ENCODE measurements around the gene SLC25A38. TPM values are rescaled to one million over a fixed set of nuclear protein-coding genes. Genes with fewer than 3 reads are reported as not detected.

Gene SLC25A38
- total RNA-seq, 1 experiment from 2014 or later, result 37.7 TPM

DNA sequence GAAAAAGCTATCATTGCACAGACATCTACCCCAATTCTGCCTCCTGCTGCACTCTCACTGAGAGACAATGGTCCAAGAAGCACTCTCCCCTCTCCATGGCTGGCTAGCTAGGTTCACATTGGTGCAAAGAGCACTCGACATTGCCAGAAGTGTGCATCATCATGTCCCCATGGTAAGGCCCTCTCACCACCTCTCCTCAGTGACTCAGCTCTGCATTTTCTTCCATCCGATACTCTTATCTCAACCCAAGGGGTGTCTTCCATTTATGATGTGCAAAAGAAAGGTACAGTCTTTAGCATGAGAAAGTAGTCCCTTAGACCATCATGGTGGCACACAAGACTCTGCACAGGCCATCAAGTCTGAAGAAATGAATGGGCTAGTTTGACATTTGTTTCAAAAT lies 37.4 kb downstream of the SLC25A38 start:
- no peak for DNase-seq
- no peak overlapping the region for H3K27ac Mint-ChIP-seq (ENCODE audit: unreplicated experiment)
- H3K4me3 Mint-ChIP-seq (ENCODE audit: unreplicated experiment), result no peak overlapping the region
- intact Hi-C loops (cut with micrococcal nuclease; ENCODE audit: unreplicated experiment), result no loop called here
- no peaks in the 10 kb centered on the region for H3K27me3 Mint-ChIP-seq (ENCODE audit: insufficient read depth, unreplicated experiment)
- ChIA-PET POLR2A (no interaction called here), CTCF (no interaction called here)
- Histone ChIP-seq H3K4me1 (peaks cover 6% of the 10 kb centered on the region; the same call in 1 of the 2 replicates), H3K4me3 (ENCODE audit: low read depth, low read length) (no peak overlapping the region), H3K36me3 (ENCODE audit: control insufficient read depth, insufficient read depth, low read length) (no peaks in the 10 kb centered on the region), H3K27me3 (replicated peaks; ENCODE audit: control insufficient read depth, insufficient read depth, low read length) (no peaks in the 10 kb centered on the region), H3K9me3 (no peaks in the 10 kb centered on the region)
- peaks cover 8% of the 10 kb centered on the region for H3K4me1 Mint-ChIP-seq (ENCODE audit: low read depth, unreplicated experiment)
- TF ChIP-seq, protein P1, sequence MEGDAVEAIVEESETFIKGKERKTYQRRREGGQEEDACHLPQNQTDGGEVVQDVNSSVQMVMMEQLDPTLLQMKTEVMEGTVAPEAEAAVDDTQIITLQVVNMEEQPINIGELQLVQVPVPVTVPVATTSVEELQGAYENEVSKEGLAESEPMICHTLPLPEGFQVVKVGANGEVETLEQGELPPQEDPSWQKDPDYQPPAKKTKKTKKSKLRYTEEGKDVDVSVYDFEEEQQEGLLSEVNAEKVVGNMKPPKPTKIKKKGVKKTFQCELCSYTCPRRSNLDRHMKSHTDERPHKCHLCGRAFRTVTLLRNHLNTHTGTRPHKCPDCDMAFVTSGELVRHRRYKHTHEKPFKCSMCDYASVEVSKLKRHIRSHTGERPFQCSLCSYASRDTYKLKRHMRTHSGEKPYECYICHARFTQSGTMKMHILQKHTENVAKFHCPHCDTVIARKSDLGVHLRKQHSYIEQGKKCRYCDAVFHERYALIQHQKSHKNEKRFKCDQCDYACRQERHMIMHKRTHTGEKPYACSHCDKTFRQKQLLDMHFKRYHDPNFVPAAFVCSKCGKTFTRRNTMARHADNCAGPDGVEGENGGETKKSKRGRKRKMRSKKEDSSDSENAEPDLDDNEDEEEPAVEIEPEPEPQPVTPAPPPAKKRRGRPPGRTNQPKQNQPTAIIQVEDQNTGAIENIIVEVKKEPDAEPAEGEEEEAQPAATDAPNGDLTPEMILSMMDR (IDR thresholded peaks at IDR 0.05; ENCODE audit: insufficient read depth in 1 of 2, low read depth in 1 of 2, low read length in 1 of 2, severe bottlenecking in 1 of 2, unreplicated experiment in 1 of 2), result no peak
- H3K36me3 Mint-ChIP-seq (ENCODE audit: insufficient read depth, unreplicated experiment), result peaks cover 10% of the 10 kb centered on the region
- H3K9me3 Mint-ChIP-seq (ENCODE audit: unreplicated experiment), result no peaks in the 10 kb centered on the region
- no TSS peak for BruUV-seq (replicated peaks)

DNA sequence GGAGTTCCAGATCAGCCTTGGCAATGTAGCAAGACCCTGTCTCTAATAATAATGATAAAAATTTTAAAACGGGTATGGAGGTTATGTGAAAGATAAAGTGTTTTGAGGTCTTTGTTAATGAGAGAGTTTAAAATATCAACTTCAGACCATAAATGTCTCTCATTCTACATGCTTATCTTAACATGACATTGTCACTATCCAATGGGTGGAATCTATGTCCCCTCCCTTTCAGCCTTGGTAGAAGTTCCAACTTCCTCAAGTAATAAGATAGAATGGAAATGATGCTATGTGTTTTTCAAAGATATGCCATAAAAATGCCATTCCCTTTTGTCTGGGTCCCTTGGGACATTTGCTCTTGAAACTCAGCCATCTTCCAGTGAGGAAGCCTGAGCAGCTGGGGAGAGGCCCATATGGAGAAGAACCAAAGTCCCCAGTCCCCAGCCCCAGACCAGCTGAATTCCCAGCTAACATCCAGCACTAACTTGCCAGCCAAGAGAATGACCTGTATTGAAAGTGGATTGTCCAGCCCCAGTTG lies 40.3 kb downstream of the SLC25A38 start:
- Mint-ChIP-seq H3K36me3 (ENCODE audit: insufficient read depth, unreplicated experiment) (no peaks in the 10 kb centered on the region), H3K4me1 (ENCODE audit: low read depth, unreplicated experiment) (no peaks in the 10 kb centered on the region), H3K27me3 (ENCODE audit: insufficient read depth, unreplicated experiment) (no peaks in the 10 kb centered on the region), H3K9me3 (ENCODE audit: unreplicated experiment) (no peaks in the 10 kb centered on the region), H3K4me3 (ENCODE audit: unreplicated experiment) (no peak overlapping the region), H3K27ac (ENCODE audit: unreplicated experiment) (no peak overlapping the region)
- H3K9me3 ChIP-seq, result no peaks in the 10 kb centered on the region
- POLR2A ChIA-PET, result no interaction called here
- DNase-seq, result no peak
- no peak overlapping the region for H3K4me3 ChIP-seq (ENCODE audit: low read depth, low read length)
- H3K36me3 ChIP-seq (ENCODE audit: control insufficient read depth, insufficient read depth, low read length), result no peaks in the 10 kb centered on the region
- no TSS peak for BruUV-seq (replicated peaks)
- TF ChIP-seq, protein P1 (IDR thresholded peaks at IDR 0.05; ENCODE audit: insufficient read depth in 1 of 2, low read depth in 1 of 2, low read length in 1 of 2, severe bottlenecking in 1 of 2, unreplicated experiment in 1 of 2), result no peak
- intact Hi-C loops (cut with micrococcal nuclease; ENCODE audit: unreplicated experiment), result no loop called here
- H3K4me1 ChIP-seq, result peaks cover 6% of the 10 kb centered on the region; the same call in 1 of the 2 replicates
- H3K27me3 ChIP-seq (replicated peaks; ENCODE audit: control insufficient read depth, insufficient read depth, low read length), result no peaks in the 10 kb centered on the region
- CTCF ChIA-PET, result no interaction called here

DNA sequence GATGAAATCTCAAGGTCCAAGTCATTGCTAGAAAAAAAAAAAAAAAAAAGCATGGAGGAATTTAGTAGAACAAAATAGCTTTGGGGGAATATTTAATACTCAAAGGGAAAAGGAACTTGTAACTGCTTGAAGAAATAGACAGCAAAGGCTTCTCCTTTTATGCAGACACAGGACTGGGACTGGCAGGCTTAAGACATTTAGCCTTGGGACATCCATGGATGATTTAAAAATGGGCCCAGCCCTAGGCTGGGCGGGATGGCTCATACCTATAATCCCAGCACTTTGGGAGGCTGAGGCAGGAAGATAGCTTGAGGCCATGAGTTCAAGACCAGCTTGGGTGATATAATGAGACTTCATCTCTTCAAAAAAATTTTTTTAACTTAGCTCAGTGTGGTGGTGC lies 43.1 kb downstream of the SLC25A38 start:
- TF ChIP-seq, protein P1 (IDR thresholded peaks at IDR 0.05; ENCODE audit: insufficient read depth in 1 of 2, low read depth in 1 of 2, low read length in 1 of 2, severe bottlenecking in 1 of 2, unreplicated experiment in 1 of 2), result no peak
- BruUV-seq (replicated peaks), result no TSS peak

More for the DNA sequence above, 43.1 kb downstream of the SLC25A38 start:
- ChIA-PET CTCF (no interaction called here), POLR2A (no interaction called here)
- no peak overlapping the region for H3K4me3 Mint-ChIP-seq (ENCODE audit: unreplicated experiment)
- no peaks in the 10 kb centered on the region for H3K36me3 Mint-ChIP-seq (ENCODE audit: insufficient read depth, unreplicated experiment)
- H3K9me3 ChIP-seq, result no peaks in the 10 kb centered on the region
- no peaks in the 10 kb centered on the region for H3K9me3 Mint-ChIP-seq (ENCODE audit: unreplicated experiment)
- H3K27me3 ChIP-seq (replicated peaks; ENCODE audit: control insufficient read depth, insufficient read depth, low read length), result no peaks in the 10 kb centered on the region
- H3K4me3 ChIP-seq (ENCODE audit: low read depth, low read length), result no peak overlapping the region
- H3K4me1 ChIP-seq, result no peaks in the 10 kb centered on the region
- peaks cover 5% of the 10 kb centered on the region for H3K27me3 Mint-ChIP-seq (ENCODE audit: insufficient read depth, unreplicated experiment)
- no peak for DNase-seq
- intact Hi-C loops (cut with micrococcal nuclease; ENCODE audit: unreplicated experiment), result no loop called here
- H3K4me1 Mint-ChIP-seq (ENCODE audit: low read depth, unreplicated experiment), result no peaks in the 10 kb centered on the region
- no peak overlapping the region for H3K27ac Mint-ChIP-seq (ENCODE audit: unreplicated experiment)
- no peaks in the 10 kb centered on the region for H3K36me3 ChIP-seq (ENCODE audit: control insufficient read depth, insufficient read depth, low read length)
